Measurements from ENCODE around the gene GLRX2.

Gene GLRX2

DNA sequence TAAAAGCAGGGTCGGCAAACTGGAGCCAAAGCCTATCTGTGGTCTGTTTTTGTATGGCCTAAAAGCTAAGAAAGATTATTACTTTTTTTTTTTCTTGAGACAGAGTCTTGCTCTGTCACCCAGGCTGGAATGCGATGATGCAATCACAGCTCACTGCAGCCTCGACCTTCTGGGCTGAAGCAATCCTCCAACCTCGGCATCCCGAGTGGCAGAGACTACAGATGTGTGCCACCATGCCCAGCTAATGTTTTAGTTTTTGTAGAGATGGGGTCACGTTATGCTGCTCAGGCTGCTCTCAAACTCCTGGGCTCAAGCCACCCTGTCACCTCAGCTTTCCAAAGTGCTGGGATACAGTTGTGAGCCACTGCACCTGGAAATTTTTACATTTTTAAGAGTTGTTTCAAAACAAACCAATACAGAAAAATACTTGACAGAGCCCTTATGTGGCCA, 6.5 kb upstream of the GLRX2 start:
- peak; percentile 61 for DNase-seq (ENCODE audit: low read depth)

DNA sequence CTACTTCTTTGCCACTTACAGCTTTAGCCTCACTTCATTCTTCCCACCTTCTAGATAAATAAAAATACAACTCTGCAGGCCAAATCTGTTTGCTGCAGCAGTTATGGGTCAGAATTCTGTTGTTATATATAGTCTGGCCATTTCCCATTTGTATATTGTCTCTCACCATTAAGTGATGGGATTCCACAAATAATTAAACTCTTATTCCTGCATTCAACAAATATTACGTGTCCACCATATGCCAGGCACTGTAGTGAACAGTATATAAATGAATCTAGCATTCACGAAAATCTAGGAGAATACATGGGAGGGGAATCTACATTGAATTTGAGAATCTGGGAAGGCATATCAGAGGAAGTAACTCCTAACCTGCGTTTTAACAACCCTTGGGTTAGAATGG, 5.7 kb upstream of the GLRX2 start:
- no peak for DNase-seq (ENCODE audit: low read depth)

DNA sequence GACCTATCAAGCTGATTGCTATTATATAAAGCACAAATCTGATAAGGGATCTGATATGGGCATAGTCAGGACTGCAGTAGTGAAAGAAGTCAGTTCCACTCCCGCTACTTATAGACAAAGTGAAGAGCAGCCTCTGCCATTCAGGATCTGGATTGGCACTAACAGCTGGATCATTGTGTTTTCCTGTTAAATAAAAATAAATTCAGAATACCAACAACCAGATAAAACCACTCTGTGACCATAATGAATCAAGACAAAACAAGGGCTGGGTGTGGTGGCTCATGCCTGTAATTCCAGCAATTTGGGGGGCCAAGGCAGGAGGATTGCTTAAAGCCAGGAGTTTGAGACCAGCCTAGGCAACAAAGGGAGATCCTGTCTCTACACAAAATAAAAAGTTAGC, 5.0 kb upstream of the GLRX2 start:
- no peak for DNase-seq (ENCODE audit: low read depth)

DNA sequence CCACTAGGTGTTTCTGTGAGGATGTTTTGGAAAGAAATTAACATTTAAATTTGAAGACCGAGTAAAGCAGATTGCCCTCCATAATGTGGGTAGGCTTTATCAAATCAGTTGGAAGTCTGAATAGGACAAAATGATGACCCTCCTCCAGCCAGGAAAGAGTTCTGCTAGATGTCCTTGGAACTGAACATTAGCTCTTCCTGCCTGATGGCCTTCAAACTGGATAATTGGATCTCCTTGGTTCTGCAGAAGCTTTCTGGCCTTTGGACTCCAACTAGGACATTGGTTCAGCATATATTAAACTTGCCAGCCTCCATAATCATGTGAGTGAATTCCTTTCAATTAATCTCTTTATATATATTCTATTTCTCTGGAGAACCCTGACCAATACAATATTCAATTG, 4.4 kb upstream of the GLRX2 start:
- no peak for DNase-seq (ENCODE audit: low read depth)

DNA sequence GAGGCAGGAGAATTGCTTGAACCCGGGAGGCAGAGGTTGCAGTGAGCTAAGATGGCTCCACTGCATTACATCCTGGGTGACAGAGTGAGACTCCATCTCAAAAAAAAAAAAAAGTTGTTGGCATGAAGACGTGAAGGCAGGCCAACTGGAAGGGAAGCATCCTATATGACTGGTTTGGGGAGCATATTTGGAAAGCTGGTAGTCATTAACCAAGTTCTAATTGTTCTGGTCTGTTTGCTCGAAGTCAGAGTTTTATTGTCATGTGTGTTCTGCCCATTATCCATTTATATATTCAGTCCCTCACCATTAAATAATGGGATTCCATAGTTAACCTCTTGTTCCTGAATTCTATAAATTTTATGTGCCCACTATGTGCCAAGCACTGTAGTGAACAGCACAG, 3.3 kb upstream of the GLRX2 start:
- DNase-seq (ENCODE audit: low read depth), result no peak

DNA sequence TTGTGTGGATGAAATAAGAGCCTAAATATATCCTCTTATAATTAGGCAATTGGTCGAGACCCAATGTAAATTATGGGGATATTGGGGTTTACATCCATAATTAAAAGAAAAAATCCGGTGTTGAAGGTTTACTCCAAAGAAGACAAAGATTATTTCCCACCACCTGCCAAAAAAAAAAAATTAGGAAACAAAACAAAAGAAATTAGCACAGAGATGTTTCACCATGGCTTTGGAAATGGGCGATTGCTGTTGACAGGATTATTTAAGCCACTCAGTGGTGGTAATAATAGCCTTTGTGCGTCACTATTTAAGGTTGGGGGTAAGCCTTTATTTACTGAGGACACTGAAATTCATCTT, 585 bp upstream of the GLRX2 start:
- DNase-seq (ENCODE audit: low read depth), result no peak

DNA sequence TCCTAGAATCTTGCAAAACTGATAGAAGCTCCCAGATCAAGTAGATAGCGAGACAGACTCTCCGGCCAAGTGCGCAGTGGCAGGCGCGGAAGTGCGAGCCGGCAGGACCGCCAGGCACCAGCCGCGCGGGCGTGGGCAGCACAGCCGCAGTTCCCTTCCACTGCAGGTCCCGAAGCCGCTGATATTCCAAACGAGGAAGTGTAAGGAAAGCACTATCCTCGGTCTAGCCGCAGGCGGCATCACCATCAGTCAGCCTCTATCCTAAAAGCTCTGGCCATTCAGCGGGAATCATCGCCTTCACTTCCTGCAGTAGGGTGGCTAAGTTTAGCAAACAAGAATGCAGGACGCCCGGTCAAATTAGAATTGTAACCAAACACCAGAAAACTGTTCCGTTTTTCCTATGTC, 710 bp downstream of the GLRX2 start:
- DNase-seq (ENCODE audit: low read depth), result no peak

DNA sequence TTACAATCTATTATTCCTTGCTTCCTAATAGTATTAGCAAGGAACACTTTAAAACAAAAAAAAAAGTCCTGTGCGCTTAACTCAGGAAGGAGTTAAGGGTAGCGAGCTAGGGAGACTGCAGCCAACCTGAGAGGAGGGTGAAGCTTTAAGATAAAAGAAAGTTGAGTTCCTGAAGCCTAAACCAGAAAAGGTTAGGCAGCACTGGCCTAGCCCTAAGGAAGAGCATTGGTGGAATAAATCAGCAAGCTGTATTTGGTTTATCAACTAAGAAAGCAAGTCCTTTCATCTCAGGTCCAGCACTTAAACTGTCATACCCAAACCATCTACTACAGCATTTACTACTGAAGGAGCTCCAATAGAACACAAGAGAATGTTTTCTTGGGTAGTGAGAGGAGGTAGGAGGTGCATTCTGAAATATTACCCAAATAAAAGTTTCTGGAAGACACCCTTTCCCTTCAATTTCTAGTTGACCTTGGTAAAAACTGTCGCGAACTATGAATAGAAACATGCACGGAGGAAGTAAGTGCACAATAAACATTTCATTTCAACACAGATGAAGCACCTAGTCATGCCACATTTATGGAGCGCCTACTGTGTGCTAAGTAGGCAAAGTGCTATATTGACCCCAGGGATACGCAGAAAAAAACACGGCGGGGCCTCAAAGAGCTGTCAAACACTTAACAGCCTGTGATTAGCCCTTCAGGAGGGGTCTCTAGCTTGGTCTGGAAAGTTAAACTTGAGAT, 1.3 kb downstream of the GLRX2 start:
- no peak for DNase-seq (ENCODE audit: low read depth)

DNA sequence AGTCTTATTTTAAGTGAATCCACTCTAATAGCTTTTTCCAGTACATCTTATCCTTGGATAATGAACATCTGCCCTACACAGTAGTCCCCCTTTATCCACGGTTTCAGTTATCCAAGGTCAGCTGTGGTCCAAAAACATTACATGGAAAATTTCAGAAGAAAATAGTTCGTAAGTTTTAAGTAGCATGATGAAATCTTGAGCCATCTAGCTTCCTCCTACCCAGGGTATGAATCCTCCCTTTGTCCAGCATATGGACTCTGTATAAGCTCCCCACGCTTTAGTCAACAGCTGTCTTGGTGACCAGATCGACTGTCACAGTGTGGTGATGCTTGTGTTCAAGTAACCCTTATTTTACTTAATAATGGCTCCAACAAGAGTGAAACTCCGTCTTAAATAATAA, 2.6 kb downstream of the GLRX2 start:
- no peak for DNase-seq (ENCODE audit: low read depth)

DNA sequence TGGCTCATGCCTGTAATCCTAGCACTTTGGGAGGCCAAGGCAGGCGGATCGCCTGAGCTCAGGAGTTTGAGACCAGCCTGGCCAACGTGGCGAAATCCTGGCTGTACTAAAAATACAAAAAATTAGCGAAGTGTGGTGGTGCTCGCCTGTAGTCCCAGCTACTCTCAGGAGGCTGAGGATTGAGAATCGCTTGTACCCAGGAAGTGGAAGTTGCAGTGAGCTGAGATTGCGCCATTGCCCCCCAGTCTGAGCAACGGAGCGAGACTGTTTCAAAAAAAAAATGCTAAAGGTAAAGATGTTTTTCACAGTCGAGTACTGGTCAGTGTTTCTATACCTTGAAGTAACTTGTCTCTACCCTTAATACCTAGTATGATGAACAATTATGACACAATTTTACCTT, 11.1 kb downstream of the GLRX2 start:
- DNase-seq (ENCODE audit: low read depth), result no peak

DNA sequence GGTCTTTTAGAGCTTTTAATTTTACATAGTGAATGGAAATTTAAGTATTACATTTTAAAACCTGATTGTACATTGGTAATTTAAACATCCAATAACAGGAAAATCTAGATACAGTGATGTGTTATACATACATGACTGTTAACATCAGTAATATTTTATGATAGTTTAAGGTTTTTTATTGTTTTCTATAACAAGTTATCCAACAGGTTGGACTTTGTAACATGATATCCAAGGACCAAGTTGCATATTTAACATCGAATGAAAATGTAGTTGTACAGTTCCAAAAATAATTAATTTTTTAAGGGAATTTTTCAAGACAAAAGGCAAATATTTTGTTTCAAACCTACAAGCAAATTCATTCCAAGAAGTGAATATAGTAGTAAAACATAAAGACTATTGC, 14.3 kb downstream of the GLRX2 start:
- no peak for DNase-seq (ENCODE audit: low read depth)

DNA sequence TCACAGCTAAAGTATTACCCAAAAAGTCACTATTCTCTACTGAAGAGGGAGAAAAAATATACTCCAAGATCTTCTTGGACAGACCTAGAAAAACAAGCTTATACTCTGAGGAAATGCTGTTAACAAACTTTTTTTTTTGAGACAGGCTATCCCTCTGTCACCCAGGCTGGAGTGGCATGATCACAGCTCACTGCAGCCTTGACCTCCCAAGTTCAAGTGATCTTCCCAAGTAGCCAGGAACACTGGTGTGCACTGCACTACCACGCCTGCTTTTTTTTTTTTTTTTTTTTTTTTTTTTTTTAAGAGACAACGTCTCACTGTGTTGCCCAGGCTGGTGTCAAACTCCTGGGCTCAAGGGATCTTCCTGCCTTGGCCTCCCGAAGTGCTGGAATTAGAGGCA, 17.3 kb downstream of the GLRX2 start:
- no peak for DNase-seq (ENCODE audit: low read depth)

DNA sequence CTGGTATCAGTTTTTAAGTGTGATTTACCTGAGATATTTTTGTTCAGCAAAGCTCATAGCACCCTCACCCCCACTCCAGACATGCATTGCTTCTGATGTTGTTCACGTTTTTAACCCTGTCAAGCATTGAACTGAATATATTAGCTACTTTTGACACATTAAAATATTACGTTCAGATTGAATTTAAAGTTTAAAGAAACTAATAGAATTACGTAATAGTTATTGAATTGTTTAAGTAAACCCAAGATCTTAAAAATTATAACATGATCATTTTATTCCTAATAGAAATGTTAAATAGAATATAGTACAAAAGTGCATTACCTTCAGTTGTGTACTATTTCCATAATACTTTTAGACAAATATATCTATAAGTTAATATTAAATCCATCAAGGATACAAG, 18.9 kb downstream of the GLRX2 start:
- DNase-seq (ENCODE audit: low read depth), result no peak

DNA sequence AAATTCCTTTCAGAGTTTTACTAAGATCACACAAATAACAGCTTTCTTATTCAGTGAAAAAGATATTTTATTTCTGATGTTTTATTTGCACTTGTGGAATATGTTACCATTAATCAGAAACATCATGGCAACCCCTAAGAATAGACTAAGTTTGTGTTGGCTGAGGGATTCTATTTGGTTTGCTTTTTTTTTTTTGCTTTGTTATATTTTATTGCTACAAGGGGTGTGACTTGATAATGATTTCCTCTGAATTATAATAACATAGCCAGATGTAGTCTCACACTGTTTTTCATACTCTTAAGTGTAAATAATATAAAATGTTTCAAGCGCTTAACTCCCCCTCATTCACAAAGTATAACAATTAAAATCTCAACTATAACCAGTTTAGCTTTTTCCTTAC, 20.0 kb downstream of the GLRX2 start:
- no peak for DNase-seq (ENCODE audit: low read depth)

DNA sequence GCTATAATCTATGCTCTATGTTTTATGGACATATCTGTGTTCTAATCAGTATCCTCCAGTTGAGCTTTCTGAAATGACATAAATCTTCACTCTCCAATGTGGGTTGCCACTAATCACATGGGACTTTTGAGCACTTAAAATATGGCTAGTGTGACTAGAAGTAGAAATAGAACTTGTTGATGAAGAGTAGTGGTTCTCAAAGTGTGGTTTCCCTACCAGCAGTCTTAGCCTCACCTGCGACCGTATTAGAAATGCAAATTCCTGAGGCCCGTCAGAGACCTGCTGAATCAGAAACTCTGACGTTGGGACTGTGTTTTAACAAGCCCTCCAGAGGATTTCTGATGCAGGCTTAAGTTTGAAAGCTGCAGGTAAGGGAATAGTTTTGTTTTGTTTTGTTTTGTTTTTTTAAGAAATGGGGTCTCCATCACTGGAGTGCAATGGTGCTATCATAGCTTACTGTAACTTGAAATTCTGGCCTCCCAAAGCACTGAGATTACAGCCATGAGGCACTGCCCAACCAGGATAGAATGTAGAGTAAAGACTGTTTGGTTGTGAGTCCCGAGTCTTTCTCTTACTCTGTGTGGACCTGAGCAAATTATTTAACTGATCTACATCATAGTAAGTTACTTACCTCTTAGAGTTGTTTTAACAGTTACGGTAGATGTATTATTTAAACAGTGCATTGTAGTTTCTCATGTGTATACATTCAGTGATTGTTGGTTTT, 21.7 kb downstream of the GLRX2 start:
- no peak for DNase-seq (ENCODE audit: low read depth)

DNA sequence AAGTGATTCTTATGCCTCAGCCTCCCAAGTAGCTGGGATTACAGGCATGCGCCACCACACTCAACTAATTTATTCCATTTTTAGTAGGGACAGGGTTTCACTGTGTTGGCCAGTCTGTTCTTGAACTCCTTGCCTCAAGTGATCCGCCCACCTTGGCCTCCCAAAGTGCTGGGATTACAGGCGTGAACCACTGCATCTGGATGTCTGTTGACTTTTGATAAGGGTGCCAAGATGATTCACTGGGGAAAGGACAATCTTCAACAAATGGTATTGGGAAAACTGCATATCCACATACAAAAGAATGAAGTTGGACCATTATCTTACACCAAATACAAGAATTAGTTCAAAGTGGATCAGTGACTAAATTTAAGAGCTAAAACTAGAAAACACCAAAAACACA, 26.0 kb downstream of the GLRX2 start:
- DNase-seq (ENCODE audit: low read depth), result no peak

DNA sequence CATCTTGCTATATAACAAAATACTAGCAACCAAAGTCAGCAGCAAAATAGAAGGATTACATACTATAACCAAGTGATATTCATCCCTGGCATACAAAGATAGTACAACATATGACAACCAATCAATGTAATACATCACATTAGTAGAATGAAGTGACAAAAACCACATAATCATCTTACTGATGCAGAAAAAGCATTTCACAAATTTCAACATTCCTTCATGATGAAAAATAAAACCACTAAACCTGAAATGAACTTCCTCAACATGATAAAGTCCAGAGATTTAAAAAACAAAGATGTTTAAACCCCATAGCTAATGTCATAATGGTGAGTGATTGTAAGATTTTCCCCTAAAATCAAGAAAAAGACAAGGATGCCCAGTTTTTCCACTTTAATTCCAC, 27.2 kb downstream of the GLRX2 start:
- no peak for DNase-seq (ENCODE audit: low read depth)

DNA sequence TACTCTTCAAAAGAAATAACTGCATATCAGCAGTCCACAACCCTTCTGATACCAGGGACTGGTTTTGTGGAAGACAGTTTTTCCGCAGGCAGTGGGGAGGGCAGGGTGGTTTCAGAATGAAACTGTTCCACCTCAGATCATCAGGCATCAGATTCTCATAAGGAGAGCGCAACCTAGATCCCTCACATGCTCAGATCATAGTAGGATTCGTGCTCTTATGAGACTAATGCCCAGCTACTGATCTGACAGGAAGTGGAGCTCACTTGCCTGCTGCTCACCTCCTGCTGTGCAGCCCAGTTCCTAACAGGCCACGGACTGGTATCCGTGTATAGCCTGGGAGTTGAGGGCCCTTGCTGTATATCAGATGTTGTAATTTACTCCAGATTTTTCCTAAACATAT, 34.3 kb downstream of the GLRX2 start:
- no peak for DNase-seq (ENCODE audit: low read depth)

DNA sequence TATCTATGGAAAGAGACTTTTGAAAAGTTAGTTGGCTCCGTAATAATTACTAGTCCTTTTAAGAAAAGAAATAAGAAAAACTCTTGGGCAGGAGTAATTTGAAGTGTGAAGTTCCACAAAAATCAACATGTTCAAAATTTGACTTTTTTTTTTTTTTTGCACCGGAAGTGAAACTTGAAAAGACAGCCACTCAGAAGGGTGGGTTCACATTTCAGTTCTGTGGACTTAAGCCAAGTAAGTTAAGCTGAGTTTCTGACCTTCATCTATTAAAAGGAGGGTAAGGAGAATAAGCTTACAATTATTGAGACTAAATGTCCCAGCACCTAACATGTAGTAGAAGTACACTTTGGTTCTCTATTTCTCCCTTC, 34.8 kb downstream of the GLRX2 start:
- no peak for DNase-seq (ENCODE audit: low read depth)

DNA sequence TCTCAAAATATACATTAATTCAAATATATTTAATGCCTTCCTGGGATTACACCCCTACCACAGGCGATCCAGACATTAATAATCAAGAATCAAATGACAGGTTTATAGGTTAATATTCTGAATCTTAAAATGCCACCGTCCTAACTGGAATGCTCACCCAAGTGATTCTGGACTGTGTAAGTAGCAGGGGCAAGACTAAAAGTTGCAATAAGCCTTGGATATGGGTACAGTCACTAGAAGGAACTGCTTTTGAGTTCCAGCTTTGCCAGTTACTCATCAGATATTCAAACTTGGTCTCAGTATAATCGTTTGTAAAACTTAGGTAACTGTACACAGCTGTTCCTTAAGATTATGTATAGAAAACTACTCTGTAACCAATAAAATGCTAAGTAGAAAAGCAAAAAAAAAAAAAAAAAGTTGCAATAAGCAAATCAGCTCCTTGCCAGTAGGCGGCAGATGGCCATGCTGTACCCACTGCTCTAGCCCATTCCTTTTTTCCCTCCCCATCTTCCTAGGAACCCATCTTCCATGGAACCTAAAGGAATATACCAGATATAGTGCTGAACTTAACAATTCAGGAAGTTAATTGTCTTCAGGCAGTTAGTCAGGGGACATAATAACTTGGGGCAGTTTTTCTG, 35.3 kb downstream of the GLRX2 start:
- no peak for DNase-seq (ENCODE audit: low read depth)

DNA sequence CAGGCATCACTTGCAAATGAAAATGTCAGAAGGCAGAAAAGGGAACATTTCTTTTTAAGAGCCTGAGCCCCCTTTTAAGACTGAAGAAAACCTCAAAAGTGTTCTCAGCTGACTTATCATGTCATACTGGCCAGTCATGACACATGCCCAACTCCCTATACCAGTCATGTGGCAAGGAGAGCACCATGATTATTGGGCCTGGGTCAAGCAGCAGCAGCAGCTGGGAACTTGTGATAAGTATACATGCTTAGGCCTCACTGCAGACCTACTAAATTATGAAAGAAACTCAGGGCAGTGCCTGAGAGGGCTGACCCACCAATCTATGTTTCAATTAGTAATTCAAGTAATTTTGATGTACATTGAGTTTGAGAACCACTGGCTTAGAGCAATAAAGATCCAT, 37.2 kb downstream of the GLRX2 start:
- DNase-seq (ENCODE audit: low read depth), result no peak

DNA sequence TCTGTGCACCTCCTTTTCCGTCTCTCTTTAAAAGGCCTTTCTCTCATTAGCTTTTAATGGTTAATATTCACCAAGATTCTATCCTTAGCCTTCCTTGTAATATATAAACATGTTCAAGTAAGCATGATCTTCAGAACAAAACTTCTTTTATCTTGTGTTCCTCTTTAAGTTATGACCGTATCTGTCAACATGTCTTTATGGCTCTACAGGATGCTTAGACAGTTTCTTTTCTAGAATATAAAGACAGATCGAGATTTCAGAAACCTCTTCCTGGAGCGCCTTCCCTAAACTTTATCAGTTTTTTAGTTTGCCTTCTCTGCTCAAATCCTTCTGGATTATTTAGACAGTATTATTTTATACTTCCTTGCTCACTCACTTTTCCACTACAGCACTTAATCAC, 38.6 kb downstream of the GLRX2 start:
- DNase-seq (ENCODE audit: low read depth), result no peak

DNA sequence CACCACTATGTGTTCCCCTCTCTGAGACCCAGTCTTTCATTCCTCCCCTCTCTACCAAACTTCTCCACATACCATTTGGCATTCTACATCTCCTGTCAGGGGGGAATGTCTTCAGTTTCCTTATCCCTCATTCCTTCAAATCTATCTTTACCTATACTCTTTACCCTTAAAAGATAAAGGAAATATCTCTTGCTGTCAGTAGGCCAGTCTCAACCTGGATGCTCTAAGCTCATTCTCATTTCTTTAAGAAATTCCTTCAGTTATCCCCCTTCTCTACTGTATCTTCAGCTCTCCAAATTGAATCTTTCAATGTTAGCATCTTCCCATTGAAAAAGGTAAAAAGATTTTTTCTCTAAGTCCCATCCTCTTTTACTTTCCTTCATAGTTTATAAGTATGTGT, 39.3 kb downstream of the GLRX2 start:
- DNase-seq (ENCODE audit: low read depth), result no peak

Data from stromal cell of bone marrow (primary cell).